BLaER1 treated with 17β-estradiol and CSF1 and Interleukin-3, amounts not matched to agents 10 nM and 100 nM (cell line): ENCODE data around the gene P2RX5.

Experiments used
- H3K27ac ChIP-seq, 11 experiments: shearing (Covaris generic); formaldehyde crosslinking; 2 replicates each; pipeline ENCODE4 v1.8.1; 2022
- H3K27me3 ChIP-seq, 11 experiments: shearing (Covaris generic); formaldehyde crosslinking; 2 replicates each; pipeline ENCODE4 v1.8.1; 2022
- H3K36me3 ChIP-seq, 11 experiments: shearing (Covaris generic); formaldehyde crosslinking; 2 replicates each; pipeline ENCODE4 v1.8.1; 2022
- H3K4me1 ChIP-seq, 10 experiments: shearing (Covaris generic); formaldehyde crosslinking; 2 replicates each; pipeline ENCODE4 v1.8.1; 2022
- H3K4me2 ChIP-seq, 11 experiments: shearing (Covaris generic); formaldehyde crosslinking; 2 replicates each; pipeline ENCODE4 v1.8.1; 2022
- H3K4me3 ChIP-seq, 10 experiments: shearing (Covaris generic); formaldehyde crosslinking; 2 replicates each; pipeline ENCODE4 v1.8.1; 2022
- H3K9ac ChIP-seq, 11 experiments: shearing (Covaris generic); formaldehyde crosslinking; 2 replicates each; pipeline ENCODE4 v1.8.1; 2022
- H3K9me3 ChIP-seq, 11 experiments: shearing (Covaris generic); formaldehyde crosslinking; replicated peaks in 1 of 11; 2 replicates each; pipeline ENCODE4 v1.8.1; 2022
- H4K20me1 ChIP-seq, 11 experiments: shearing (Covaris generic); formaldehyde crosslinking; 2 replicates each; pipeline ENCODE4 v1.8.1; 2022
- Cebpa-rat ChIP-seq, 11 experiments: shearing (Covaris generic); IDR thresholded peaks; 2 replicates each; pipeline ENCODE4 v1.8.1; 2022

The P2RX5 gene

GRCh38 chr17:3663102-3664011 lies 32.6 kb downstream of the P2RX5 start:
- no peak overlapping the region for H3K4me2 ChIP-seq
- no peak overlapping the region for H3K27ac ChIP-seq
- H3K9ac ChIP-seq, result no peak overlapping the region
- peaks cover 18 to 46% (median 23%) of the 10 kb centered on the region in 10 experiments for H3K4me1 ChIP-seq
- H3K4me3 ChIP-seq, result no peak overlapping the region
- TF ChIP-seq Cebpa-rat (IDR thresholded peaks at IDR 0.05), result no peak
- no peaks in the 10 kb centered on the region for H3K9me3 ChIP-seq
- H3K27me3 ChIP-seq, result no peaks in the 10 kb centered on the region
- peaks cover 51 to 70% (median 60%) of the 10 kb centered on the region in 11 experiments for H3K36me3 ChIP-seq
- H4K20me1 ChIP-seq, result peaks cover 0 to 91% (median 55%) of the 10 kb centered on the region in 11 experiments; a peak in 17 of 22 replicates

- Histone ChIP-seq H3K27ac (peak overlapping the region in 2 of 11 experiments; percentile 14 to 33; a peak in 1 of 22 replicates), H3K9ac (no peak overlapping the region), H3K4me3 (no peak overlapping the region), H3K27me3 (no peaks in the 10 kb centered on the region), H3K9me3 (no peaks in the 10 kb centered on the region), H3K36me3 (peaks cover 51 to 90% (median 74%) of the 10 kb centered on the region in 11 experiments), H4K20me1 (peaks cover 0 to 79% (median 40%) of the 10 kb centered on the region in 11 experiments; a peak in 16 of 22 replicates), H3K4me1 (peaks cover 0 to 23% (median 0%) of the 10 kb centered on the region in 10 experiments; a peak in 7 of 20 replicates), H3K4me2 (no peak overlapping the region)
- TF ChIP-seq Cebpa-rat (IDR thresholded peaks at IDR 0.05), result no peak
Measured at GRCh38 chr17:3660311-3660891, 35.6 kb downstream of the P2RX5 start.

- H3K36me3 ChIP-seq, result peaks cover 48 to 94% (median 79%) of the 10 kb centered on the region in 11 experiments
- peaks cover 0 to 74% (median 37%) of the 10 kb centered on the region in 11 experiments; a peak in 16 of 22 replicates for H4K20me1 ChIP-seq
- H3K9me3 ChIP-seq, result no peaks in the 10 kb centered on the region
- H3K4me2 ChIP-seq, result peak overlapping the region in 2 of 11 experiments; percentile 14 to 31; a peak in 2 of 22 replicates
- H3K9ac ChIP-seq, result peak overlapping the region in 2 of 11 experiments; percentile 6 to 22; a peak in 3 of 22 replicates
- no peak overlapping the region for H3K4me3 ChIP-seq
- H3K27ac ChIP-seq, result peak overlapping the region in 3 of 11 experiments; percentile 14 to 33 (median 30); a peak in 4 of 22 replicates
- H3K27me3 ChIP-seq, result no peaks in the 10 kb centered on the region
- H3K4me1 ChIP-seq, result peaks cover 0 to 19% (median 0%) of the 10 kb centered on the region in 10 experiments; a peak in 7 of 20 replicates
- TF ChIP-seq Cebpa-rat (IDR thresholded peaks at IDR 0.05), result no peak
Measured at GRCh38 chr17:3659541-3660111, 36.3 kb downstream of the P2RX5 start.

- Histone ChIP-seq H3K27me3 (no peaks in the 10 kb centered on the region), H3K9me3 (no peaks in the 10 kb centered on the region), H3K27ac (peak overlapping the region in 1 of 11 experiments; percentile 33; a peak in 1 of 22 replicates), H3K36me3 (peaks cover 41 to 94% (median 74%) of the 10 kb centered on the region in 11 experiments), H3K9ac (0 out of 22 replicates have a peak overlapping the region, but pooled peaks of 1 of the 11 experiments have one; percentile 22), H3K4me2 (peak overlapping the region in 2 of 11 experiments; percentile 14 to 31; a peak in 2 of 22 replicates), H3K4me3 (no peak overlapping the region), H3K4me1 (peaks cover 0 to 12% (median 0%) of the 10 kb centered on the region in 10 experiments; a peak in 6 of 20 replicates), H4K20me1 (peaks cover 0 to 70% (median 30%) of the 10 kb centered on the region in 11 experiments; a peak in 16 of 22 replicates)
- TF ChIP-seq Cebpa-rat (IDR thresholded peaks at IDR 0.05), result no peak
Measured at GRCh38 chr17:3658784-3659449, 37.0 kb downstream of the P2RX5 start.

GRCh38 chr17:3657874-3658783 lies 37.8 kb downstream of the P2RX5 start:
- H3K4me3 ChIP-seq, result no peak overlapping the region
- H3K27me3 ChIP-seq, result no peaks in the 10 kb centered on the region
- H3K27ac ChIP-seq, result no peak overlapping the region
- H4K20me1 ChIP-seq, result peaks cover 0 to 65% (median 22%) of the 10 kb centered on the region in 11 experiments; a peak in 14 of 22 replicates
- no peak overlapping the region for H3K4me2 ChIP-seq
- peaks cover 0 to 11% (median 0%) of the 10 kb centered on the region in 10 experiments; a peak in 6 of 20 replicates for H3K4me1 ChIP-seq
- no peak for TF ChIP-seq Cebpa-rat (IDR thresholded peaks at IDR 0.05)
- H3K9me3 ChIP-seq, result no peaks in the 10 kb centered on the region
- H3K36me3 ChIP-seq, result peaks cover 33 to 91% (median 70%) of the 10 kb centered on the region in 11 experiments
- H3K9ac ChIP-seq, result no peak overlapping the region; a peak in 1 of 22 replicates

- H3K4me1 ChIP-seq, result peaks cover 0 to 11% (median 0%) of the 10 kb centered on the region in 10 experiments; a peak in 6 of 20 replicates
- no peaks in the 10 kb centered on the region for H3K9me3 ChIP-seq
- TF ChIP-seq Cebpa-rat (IDR thresholded peaks at IDR 0.05), result no peak
- H3K9ac ChIP-seq, result no peak overlapping the region; a peak in 1 of 22 replicates
- peaks cover 0 to 59% (median 19%) of the 10 kb centered on the region in 11 experiments; a peak in 13 of 22 replicates for H4K20me1 ChIP-seq
- no peak overlapping the region for H3K27ac ChIP-seq
- H3K36me3 ChIP-seq, result peaks cover 27 to 91% (median 71%) of the 10 kb centered on the region in 11 experiments
- H3K27me3 ChIP-seq, result no peaks in the 10 kb centered on the region
- H3K4me3 ChIP-seq, result no peak overlapping the region
- H3K4me2 ChIP-seq, result no peak overlapping the region
Measured at GRCh38 chr17:3657588-3657869, 38.4 kb downstream of the P2RX5 start.

GRCh38 chr17:3656755-3657587 lies 39.0 kb downstream of the P2RX5 start:
- peaks cover 0 to 11% (median 0%) of the 10 kb centered on the region in 10 experiments; a peak in 6 of 20 replicates for H3K4me1 ChIP-seq
- H3K27ac ChIP-seq, result no peak overlapping the region
- H3K4me2 ChIP-seq, result no peak overlapping the region
- peaks cover 23 to 91% (median 71%) of the 10 kb centered on the region in 11 experiments for H3K36me3 ChIP-seq
- no peaks in the 10 kb centered on the region for H3K9me3 ChIP-seq
- H4K20me1 ChIP-seq, result peaks cover 0 to 54% (median 18%) of the 10 kb centered on the region in 11 experiments; a peak in 12 of 22 replicates
- no peaks in the 10 kb centered on the region for H3K27me3 ChIP-seq
- TF ChIP-seq Cebpa-rat (IDR thresholded peaks at IDR 0.05), result no peak
- H3K4me3 ChIP-seq, result no peak overlapping the region
- no peak overlapping the region for H3K9ac ChIP-seq
